Measurements from ENCODE around the gene TOR2A. TPM values are rescaled to one million over a fixed set of nuclear protein-coding genes. Genes with fewer than 3 reads are reported as not detected.

The TOR2A gene
- total RNA-seq, 1 donor from 2014 or later = 5.5 TPM

DNA sequence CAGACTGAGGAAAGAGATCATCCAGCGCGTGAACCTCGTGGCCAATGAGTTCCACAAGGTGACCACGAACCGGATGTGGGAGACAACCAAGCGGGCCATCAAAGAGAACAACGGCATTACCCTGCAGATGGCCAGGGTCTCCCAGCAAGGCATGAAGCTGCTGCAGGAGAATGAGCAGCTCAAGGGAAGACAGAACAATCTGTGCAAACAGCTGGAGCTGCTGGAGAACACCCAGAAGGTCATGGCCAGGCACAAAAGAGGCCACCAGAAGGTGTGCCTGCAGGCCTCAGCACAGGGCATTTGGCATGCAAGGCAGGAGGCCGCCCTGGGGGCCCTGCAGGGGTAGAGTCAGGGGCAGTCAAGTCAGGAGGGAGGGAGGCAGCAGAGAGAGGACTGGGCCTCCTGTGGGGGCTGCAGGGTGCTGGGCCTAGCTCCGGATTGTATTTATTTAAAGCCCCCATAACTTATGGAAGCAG is 23.8 kb downstream of the TOR2A start:
- Histone ChIP-seq H3K27ac (no peak overlapping the region), H3F3A (ENCODE audit: low read depth) (no peaks in the 10 kb centered on the region), H3K4me1 (peaks cover 13% of the 10 kb centered on the region), H2AFZ (replicated peaks) (no peak overlapping the region), H3K9me3 (ENCODE audit: low read depth) (no peaks in the 10 kb centered on the region), H3K4me2 (no peak overlapping the region), H3K9ac (no peak overlapping the region), H3K4me3 (no peak overlapping the region), H3K36me3 (no peaks in the 10 kb centered on the region), H4K20me1 (ENCODE audit: low read depth) (no peaks in the 10 kb centered on the region), H3K79me2 (ENCODE audit: low read depth) (no peaks in the 10 kb centered on the region), H3K27me3 (peaks cover 15% of the 10 kb centered on the region)
- DNase-seq (ENCODE audit: low spot score) = no peak
- peak overlapping the region; percentile 55 for H3K4me3 Mint-ChIP-seq
- H3K9me3 Mint-ChIP-seq = peaks cover 3% of the 10 kb centered on the region
- H3K36me3 Mint-ChIP-seq = no peaks in the 10 kb centered on the region
- TF ChIP-seq EZH2phosphoT487 (IDR thresholded peaks at IDR 0.05) (no peak), EZH2 (IDR thresholded peaks at IDR 0.05) (no peak)
- TF ChIP-seq, protein P1, sequence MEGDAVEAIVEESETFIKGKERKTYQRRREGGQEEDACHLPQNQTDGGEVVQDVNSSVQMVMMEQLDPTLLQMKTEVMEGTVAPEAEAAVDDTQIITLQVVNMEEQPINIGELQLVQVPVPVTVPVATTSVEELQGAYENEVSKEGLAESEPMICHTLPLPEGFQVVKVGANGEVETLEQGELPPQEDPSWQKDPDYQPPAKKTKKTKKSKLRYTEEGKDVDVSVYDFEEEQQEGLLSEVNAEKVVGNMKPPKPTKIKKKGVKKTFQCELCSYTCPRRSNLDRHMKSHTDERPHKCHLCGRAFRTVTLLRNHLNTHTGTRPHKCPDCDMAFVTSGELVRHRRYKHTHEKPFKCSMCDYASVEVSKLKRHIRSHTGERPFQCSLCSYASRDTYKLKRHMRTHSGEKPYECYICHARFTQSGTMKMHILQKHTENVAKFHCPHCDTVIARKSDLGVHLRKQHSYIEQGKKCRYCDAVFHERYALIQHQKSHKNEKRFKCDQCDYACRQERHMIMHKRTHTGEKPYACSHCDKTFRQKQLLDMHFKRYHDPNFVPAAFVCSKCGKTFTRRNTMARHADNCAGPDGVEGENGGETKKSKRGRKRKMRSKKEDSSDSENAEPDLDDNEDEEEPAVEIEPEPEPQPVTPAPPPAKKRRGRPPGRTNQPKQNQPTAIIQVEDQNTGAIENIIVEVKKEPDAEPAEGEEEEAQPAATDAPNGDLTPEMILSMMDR (IDR thresholded peaks at IDR 0.05) = no peak
- H3K27ac Mint-ChIP-seq = peak overlapping the region; percentile 66
- H3K4me1 Mint-ChIP-seq = peaks cover 27% of the 10 kb centered on the region
- H3K27me3 Mint-ChIP-seq (ENCODE audit: insufficient read depth, low read depth) = peaks cover 6% of the 10 kb centered on the region

DNA sequence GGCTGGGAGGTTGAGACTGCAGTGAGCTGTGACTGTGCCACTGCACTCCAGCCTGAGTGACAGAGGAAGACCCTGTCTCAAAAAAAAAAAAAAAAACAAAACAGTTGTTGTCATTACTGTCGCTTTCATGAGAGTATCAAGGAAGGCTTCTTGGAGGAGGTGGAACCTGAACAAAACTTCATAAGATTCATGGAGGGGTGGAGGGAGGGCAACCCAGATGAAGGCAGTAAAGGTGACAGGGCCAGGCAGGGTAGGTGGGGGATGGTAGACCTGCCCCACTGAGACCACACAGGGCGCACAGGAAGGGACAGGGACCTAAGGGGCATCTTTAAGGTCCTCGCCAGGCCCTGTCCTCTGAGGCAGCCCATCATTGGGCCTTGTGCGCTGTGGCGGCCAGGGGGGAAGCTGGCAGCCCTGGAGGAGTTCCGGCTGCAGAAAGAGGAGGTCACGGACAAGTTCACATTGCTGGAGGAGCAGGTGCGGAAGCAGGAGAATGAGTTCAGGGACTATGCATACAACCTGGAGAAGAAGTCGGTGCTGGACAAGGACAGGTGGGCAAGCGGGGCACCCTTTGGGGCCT is 24.8 kb downstream of the TOR2A start:
- Mint-ChIP-seq H3K4me1 (peaks cover 29% of the 10 kb centered on the region), H3K36me3 (no peaks in the 10 kb centered on the region), H3K27ac (peak overlapping the region; percentile 75), H3K9me3 (peaks cover 3% of the 10 kb centered on the region), H3K27me3 (ENCODE audit: insufficient read depth, low read depth) (peaks cover 6% of the 10 kb centered on the region), H3K4me3 (peak overlapping the region; percentile 52)
- peaks cover 20% of the 10 kb centered on the region for H3K4me1 ChIP-seq
- H3K27ac ChIP-seq = no peak overlapping the region
- H2AFZ ChIP-seq (replicated peaks) = no peak overlapping the region
- DNase-seq (ENCODE audit: low spot score) = no peak
- H3F3A ChIP-seq (ENCODE audit: low read depth) = no peaks in the 10 kb centered on the region
- H3K9ac ChIP-seq = no peak overlapping the region
- no peak overlapping the region for H3K4me2 ChIP-seq
- no peak for TF ChIP-seq EZH2phosphoT487 (IDR thresholded peaks at IDR 0.05)
- H4K20me1 ChIP-seq (ENCODE audit: low read depth) = no peaks in the 10 kb centered on the region
- H3K27me3 ChIP-seq = peaks cover 15% of the 10 kb centered on the region
- H3K9me3 ChIP-seq (ENCODE audit: low read depth) = no peaks in the 10 kb centered on the region
- H3K79me2 ChIP-seq (ENCODE audit: low read depth) = no peaks in the 10 kb centered on the region
- H3K36me3 ChIP-seq = no peaks in the 10 kb centered on the region
- no peak overlapping the region for H3K4me3 ChIP-seq

DNA sequence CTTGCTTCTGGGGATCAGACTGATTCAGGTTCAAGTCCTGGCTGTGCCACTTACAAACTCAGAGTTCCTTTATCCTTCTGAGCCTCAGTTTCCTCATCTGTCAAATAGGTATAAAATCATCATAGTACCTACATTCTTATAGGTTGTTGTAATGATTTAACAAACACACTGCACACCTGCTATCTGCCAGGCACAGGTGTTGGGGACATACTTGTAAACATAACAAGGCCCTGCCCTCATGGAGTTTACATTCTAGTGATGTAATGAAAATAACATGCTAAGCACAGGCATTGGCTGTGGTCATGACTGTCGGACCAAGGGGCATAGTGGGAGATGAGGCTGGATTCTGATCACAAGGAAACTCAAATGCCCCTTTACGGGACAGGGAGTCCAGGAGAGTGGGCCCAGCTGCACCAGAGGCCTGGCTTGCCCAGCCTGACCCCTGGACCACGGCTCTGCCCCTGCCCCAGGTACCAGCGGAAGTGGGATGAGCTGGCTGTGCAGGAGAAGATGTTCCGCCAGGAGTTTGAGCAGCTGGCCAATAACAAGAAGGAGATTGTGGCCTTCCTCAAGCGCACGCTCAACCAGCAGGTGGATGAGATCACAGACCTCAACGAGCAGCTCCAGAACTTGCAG is 26.0 kb downstream of the TOR2A start:
- no peak for DNase-seq (ENCODE audit: low spot score)
- Mint-ChIP-seq H3K4me3 (no peak overlapping the region), H3K27ac (no peak overlapping the region), H3K27me3 (ENCODE audit: insufficient read depth, low read depth) (peaks cover 3% of the 10 kb centered on the region), H3K9me3 (peaks cover 3% of the 10 kb centered on the region), H3K36me3 (no peaks in the 10 kb centered on the region), H3K4me1 (peaks cover 32% of the 10 kb centered on the region)
- no peak overlapping the region for H3K9ac ChIP-seq
- no peak overlapping the region for H3K4me3 ChIP-seq
- H3K4me2 ChIP-seq = no peak overlapping the region
- H3K36me3 ChIP-seq = no peaks in the 10 kb centered on the region
- H4K20me1 ChIP-seq (ENCODE audit: low read depth) = no peaks in the 10 kb centered on the region
- H3K4me1 ChIP-seq = peaks cover 22% of the 10 kb centered on the region
- peaks cover 4% of the 10 kb centered on the region for H3K27me3 ChIP-seq
- no peaks in the 10 kb centered on the region for H3K79me2 ChIP-seq (ENCODE audit: low read depth)
- no peaks in the 10 kb centered on the region for H3K9me3 ChIP-seq (ENCODE audit: low read depth)
- no peak overlapping the region for H2AFZ ChIP-seq (replicated peaks)
- H3K27ac ChIP-seq = no peak overlapping the region
- H3F3A ChIP-seq (ENCODE audit: low read depth) = no peaks in the 10 kb centered on the region
- TF ChIP-seq, protein P1 (IDR thresholded peaks at IDR 0.05) = no peak
- TF ChIP-seq EZH2phosphoT487 (IDR thresholded peaks at IDR 0.05) (no peak), EZH2 (IDR thresholded peaks at IDR 0.05) (no peak)

DNA sequence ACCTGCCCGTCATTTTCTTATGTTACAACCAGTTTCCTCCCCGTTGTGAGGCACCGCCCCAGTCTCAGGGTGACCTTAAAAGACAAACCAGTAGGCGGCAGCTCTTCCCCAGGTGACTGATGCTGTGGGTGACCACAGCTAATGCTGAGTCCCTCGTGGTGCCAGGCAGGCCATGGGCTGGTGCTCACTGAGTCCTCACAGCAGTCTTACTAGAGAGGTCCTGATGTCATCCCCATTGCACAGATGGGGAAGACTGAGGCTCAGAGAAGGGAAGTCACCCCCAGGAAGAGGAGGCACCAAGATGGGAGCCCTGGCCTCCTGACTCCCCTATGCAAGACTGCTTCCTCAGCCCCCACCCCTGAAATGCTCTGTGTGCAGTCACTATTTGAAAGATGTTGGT is 27.3 kb downstream of the TOR2A start:
- TF ChIP-seq EZH2 (IDR thresholded peaks at IDR 0.05) (no peak), EZH2phosphoT487 (IDR thresholded peaks at IDR 0.05) (no peak)
- TF ChIP-seq, protein P1 (IDR thresholded peaks at IDR 0.05) = no peak
- H3K9me3 ChIP-seq (ENCODE audit: low read depth) = no peaks in the 10 kb centered on the region
- no peak for DNase-seq (ENCODE audit: low spot score)

More for the DNA sequence above, 27.3 kb downstream of the TOR2A start:
- Mint-ChIP-seq H3K27ac (no peak overlapping the region), H3K9me3 (peaks cover 3% of the 10 kb centered on the region), H3K36me3 (no peaks in the 10 kb centered on the region), H3K4me1 (peaks cover 32% of the 10 kb centered on the region), H3K27me3 (ENCODE audit: insufficient read depth, low read depth) (no peaks in the 10 kb centered on the region), H3K4me3 (peak overlapping the region; percentile 50)
- H3K9ac ChIP-seq = no peak overlapping the region
- no peaks in the 10 kb centered on the region for H3K36me3 ChIP-seq
- no peaks in the 10 kb centered on the region for H3F3A ChIP-seq (ENCODE audit: low read depth)
- H3K4me2 ChIP-seq = no peak overlapping the region
- H3K79me2 ChIP-seq (ENCODE audit: low read depth) = no peaks in the 10 kb centered on the region
- H2AFZ ChIP-seq (replicated peaks) = no peak overlapping the region
- H3K27ac ChIP-seq = no peak overlapping the region
- H4K20me1 ChIP-seq (ENCODE audit: low read depth) = no peaks in the 10 kb centered on the region
- H3K27me3 ChIP-seq = no peaks in the 10 kb centered on the region
- no peak overlapping the region for H3K4me3 ChIP-seq
- H3K4me1 ChIP-seq = peaks cover 22% of the 10 kb centered on the region

All from neural progenitor cell (in vitro differentiated cells).